Astrocyte of the cerebellum (primary cell): ENCODE results near the gene TRIM60.
"Not testable (repeated sequence)": the region's sequence is repeated elsewhere in the genome, so short reads cannot be mapped to it uniquely, and the experiment has no call there.

Experiments used
- DNase-seq: peaks from one replicate; pipeline ENCODE4 v3.0.0-alpha.2; 2011; ENCODE audit warnings: low read depth
- H3K4me3 ChIP-seq: 2 replicates; pipeline ENCODE4 v1.5.1; 2011; ENCODE audit warnings: mild to moderate bottlenecking, low read depth, low read length, moderate library complexity
- in situ Hi-C: cut with HindIII; loops from 2 replicates; pipeline ENCODE4 v1.10.0; 2017; ENCODE audit warnings: low sequenced_read_pairs
- TF ChIP-seq, protein P1 (sequence below): IDR thresholded peaks from 2 replicates; pipeline ENCODE4 v1.5.1; 2012; ENCODE audit warnings: low read length, low read depth, moderate library complexity, mild to moderate bottlenecking; ENCODE audit errors: missing control alignments

Gene TRIM60

DNA sequence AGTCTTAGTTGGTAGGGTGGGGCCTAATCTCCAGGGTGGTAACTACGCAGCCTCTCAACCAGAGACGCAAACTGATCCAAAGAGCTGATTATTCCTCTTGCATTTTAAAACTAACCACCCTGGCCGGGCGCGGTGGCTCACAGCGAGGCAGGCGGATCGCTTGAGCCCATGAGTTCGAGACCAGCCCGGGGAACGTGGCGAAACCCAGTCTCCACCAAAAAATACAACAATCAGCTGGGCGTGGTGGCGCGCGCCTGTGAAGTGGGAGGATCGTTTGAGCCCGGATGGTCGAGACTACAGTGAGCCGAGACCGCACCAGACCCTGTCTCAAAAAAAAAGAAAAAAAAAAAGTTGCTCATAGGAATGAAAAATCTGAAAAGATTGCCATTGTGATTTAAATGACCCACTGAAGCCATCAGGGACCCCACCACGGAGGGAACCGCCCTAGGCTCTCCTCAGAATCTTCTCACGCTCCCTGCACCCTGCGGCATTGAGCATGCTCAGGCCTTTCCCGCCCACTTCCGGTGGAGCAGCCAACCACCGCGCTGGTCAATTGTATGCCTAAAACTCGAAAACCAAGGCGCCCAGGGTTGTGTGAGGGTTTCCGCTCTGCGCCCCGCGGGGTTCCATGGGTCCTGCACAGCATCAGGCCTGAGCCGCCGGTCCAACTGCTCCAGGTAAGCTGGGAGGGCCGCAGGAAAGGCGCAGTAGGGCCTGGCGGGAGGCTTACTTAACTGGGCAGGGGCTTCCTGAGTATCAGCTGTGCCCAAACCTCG is at the start of gene TRIM60:
Gene TRIM60, plus strand, starts transcription at position 564 of the 776 bp plus-strand sequence. CDS start 8,074 bp downstream, outside the sequence.
- in situ Hi-C loops, result no loop called here
- TF ChIP-seq, protein P1, sequence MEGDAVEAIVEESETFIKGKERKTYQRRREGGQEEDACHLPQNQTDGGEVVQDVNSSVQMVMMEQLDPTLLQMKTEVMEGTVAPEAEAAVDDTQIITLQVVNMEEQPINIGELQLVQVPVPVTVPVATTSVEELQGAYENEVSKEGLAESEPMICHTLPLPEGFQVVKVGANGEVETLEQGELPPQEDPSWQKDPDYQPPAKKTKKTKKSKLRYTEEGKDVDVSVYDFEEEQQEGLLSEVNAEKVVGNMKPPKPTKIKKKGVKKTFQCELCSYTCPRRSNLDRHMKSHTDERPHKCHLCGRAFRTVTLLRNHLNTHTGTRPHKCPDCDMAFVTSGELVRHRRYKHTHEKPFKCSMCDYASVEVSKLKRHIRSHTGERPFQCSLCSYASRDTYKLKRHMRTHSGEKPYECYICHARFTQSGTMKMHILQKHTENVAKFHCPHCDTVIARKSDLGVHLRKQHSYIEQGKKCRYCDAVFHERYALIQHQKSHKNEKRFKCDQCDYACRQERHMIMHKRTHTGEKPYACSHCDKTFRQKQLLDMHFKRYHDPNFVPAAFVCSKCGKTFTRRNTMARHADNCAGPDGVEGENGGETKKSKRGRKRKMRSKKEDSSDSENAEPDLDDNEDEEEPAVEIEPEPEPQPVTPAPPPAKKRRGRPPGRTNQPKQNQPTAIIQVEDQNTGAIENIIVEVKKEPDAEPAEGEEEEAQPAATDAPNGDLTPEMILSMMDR, result no peak
- H3K4me3 ChIP-seq, result no peak within 1 kb of the TSS
- no peak for DNase-seq

GRCh38 chr4:164989471-164989870 is 42.3 kb upstream of the TRIM60 start:
- in situ Hi-C loops, result no loop called here
- no peak overlapping the region for H3K4me3 ChIP-seq
- TF ChIP-seq, protein P1, result no peak
- DNase-seq, result no peak

GRCh38 chr4:164990786-164991185 is 41.0 kb upstream of the TRIM60 start:
- H3K4me3 ChIP-seq, in situ Hi-C loops, DNase-seq: not testable (repeated sequence)

DNA sequence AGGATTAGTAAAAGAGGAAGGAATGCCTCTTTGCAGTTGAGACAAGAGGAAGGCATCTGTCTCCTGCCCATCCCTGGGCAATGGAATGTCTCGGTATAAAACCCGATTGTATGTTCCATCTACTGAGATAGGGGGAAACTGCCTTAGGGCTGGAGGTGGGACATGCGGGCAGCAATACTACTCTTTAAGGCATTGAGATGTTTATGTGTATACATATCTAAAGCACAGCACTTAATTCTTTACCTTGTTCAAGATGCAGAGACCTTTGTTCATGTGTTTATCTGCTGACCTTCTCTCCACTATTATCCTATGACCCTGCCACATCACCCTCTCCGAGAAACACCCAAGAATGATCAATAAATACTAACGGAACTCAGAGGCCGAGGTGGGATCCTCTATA is 35.7 kb upstream of the TRIM60 start:
- DNase-seq, H3K4me3 ChIP-seq, in situ Hi-C loops: not testable (repeated sequence)

GRCh38 chr4:164997324-164997723 is 34.5 kb upstream of the TRIM60 start:
- TF ChIP-seq, protein P1, result no peak
- in situ Hi-C loops, result no loop called here
- no peak for DNase-seq
- H3K4me3 ChIP-seq, result no peak overlapping the region

DNA sequence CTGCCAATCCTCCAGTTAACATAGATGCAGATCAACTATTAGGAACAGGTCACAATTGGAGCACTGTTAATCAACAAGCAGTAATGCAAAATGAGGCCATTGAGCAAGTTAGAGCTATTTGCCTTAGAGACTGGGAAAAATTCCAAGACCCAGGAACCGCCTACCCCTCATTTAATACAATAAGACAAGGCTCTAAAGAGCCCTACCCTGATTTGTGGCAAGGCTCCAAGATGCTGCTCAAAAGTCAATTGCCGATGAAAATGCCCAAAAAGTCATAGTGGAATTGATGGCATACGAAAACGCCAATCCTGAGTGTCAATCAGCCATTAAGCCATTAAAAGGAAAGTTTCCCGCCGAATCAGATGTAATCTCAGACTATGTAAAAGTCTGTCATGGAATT is 33.9 kb upstream of the TRIM60 start:
- in situ Hi-C loops, result no loop called here
- no peak for DNase-seq
- TF ChIP-seq, protein P1, result no peak
- no peak overlapping the region for H3K4me3 ChIP-seq

- DNase-seq, H3K4me3 ChIP-seq, in situ Hi-C loops: not testable (repeated sequence)
Observed at GRCh38 chr4:164998526-164999080, 33.2 kb upstream of the TRIM60 start.

GRCh38 chr4:165001957-165002356 is 29.8 kb upstream of the TRIM60 start:
- in situ Hi-C loops, DNase-seq, H3K4me3 ChIP-seq: not testable (repeated sequence)
